Heart right ventricle (tissue), 16 donors: ENCODE results near the gene EBI3. TPM values are rescaled to one million over a fixed set of nuclear protein-coding genes. Genes with fewer than 3 reads are reported as not detected.
"Not testable (repeated sequence)": the region's sequence is repeated elsewhere in the genome, so short reads cannot be mapped to it uniquely, and the experiment has no call there.

Source experiments
- ATAC-seq, 8 donors: fragments of 200-7000 bp; cut with Tn5 transposase; one replicate each; pipeline ENCODE4 v1.9.1; 2020; ENCODE audit warnings: mild to moderate bottlenecking in 8 of 8, moderate library complexity in 8 of 8, moderate number of reproducible peaks in 1 of 8
- DNase-seq, 2 donors: peaks; one replicate each; pipeline ENCODE4 v3.0.0-alpha.2; 2020
- H3K27ac ChIP-seq, 10 donors: fragments of 200-600 bp; sonication (generic) in 2 of 10; one replicate each; pipeline versions ENCODE4 v1.5.0 to v1.8.0; 2020 to 2022; ENCODE audit warnings: mild to moderate bottlenecking in 3 of 10
- H3K27me3 ChIP-seq, 7 donors: fragments of 200-600 bp; one replicate each; pipeline ENCODE4 v1.8.0; 2021 to 2022; ENCODE audit warnings: mild to moderate bottlenecking in 2 of 7
- H3K36me3 ChIP-seq, 9 donors: fragments of 200-600 bp; sonication (generic) in 1 of 9; one replicate each; pipeline versions ENCODE4 v1.5.0 to v1.8.0; 2020 to 2022; ENCODE audit warnings: mild to moderate bottlenecking in 2 of 9
- H3K4me1 ChIP-seq, 9 donors: fragments of 200-600 bp; sonication (generic) in 1 of 9; one replicate each; pipeline versions ENCODE4 v1.5.0 to v1.8.0; 2020 to 2022; ENCODE audit warnings: mild to moderate bottlenecking in 4 of 9
- H3K4me3 ChIP-seq, 10 donors: fragments of 200-600 bp; sonication (generic) in 2 of 10; one replicate each; pipeline versions ENCODE4 v1.5.0 to v1.8.0; 2020 to 2022; ENCODE audit warnings: mild to moderate bottlenecking in 7 of 10, moderate library complexity in 2 of 10
- H3K9me3 ChIP-seq, 11 donors: fragments of 200-600 bp in 10 of 11; sonication (generic) in 2 of 11; one replicate each; pipeline versions ENCODE4 v1.5.0 to v1.8.0; 2013 to 2022; ENCODE audit warnings: mild to moderate bottlenecking in 2 of 11, control low read depth in 1 of 11, moderate library complexity in 1 of 11
- WGBS, 2 donors: extraction: QIAGEN DNeasy Blood & Tissue Kit; methylation state at CpG; one replicate each; pipeline ENCODE4 v1.1.7; 2013; ENCODE audit warnings: inconsistent platforms in 1 of 2; 5-methylcytosine and 5-hydroxymethylcytosine counted together
- intact Hi-C, 10 donors: fragments of 100-400 bp; cut with DNase I; formaldehyde crosslinking; loops; one replicate each; pipeline versions ENCODE4 v1.11.1 to v1.14.2; 2022
- polyA plus RNA-seq, 2 donors: library from polyadenylated mRNA; stranded (reverse); fragments of 200-250 nt; gene quantifications; one replicate each; pipeline ENCODE4 v1.2.3, GENCODE V29; 2013
- total RNA-seq, 10 donors: library from RNA; stranded (reverse); fragmentation: NEBNext Ultra II Directional in 3 of 10; extraction: Animal tissue kit (Norgen Biotek cat#: 25700) in 3 of 10; gene quantifications; one replicate each; pipeline versions ENCODE4 v1.2.1 to v1.2.4, GENCODE V29; 2021 to 2023
- TF ChIP-seq, protein P1 (sequence below), 9 donors: fragments of 200-600 bp; sonication (generic) in 2 of 9; IDR thresholded peaks; one replicate each; pipeline versions ENCODE4 v1.5.0 to v1.8.0; 2021 to 2022; ENCODE audit warnings: antibody characterized with exemption in 9 of 9, mild to moderate bottlenecking in 5 of 9, moderate library complexity in 1 of 9
- donor health status: Arrhythmogenic right ventricular cardiomyopathy.
- donor health status: ischemic (EF 13 %, LVEDD 7.1; RV severe dilation, severe dysfunction).
- donor health status: healthy with polysubstance abuse.
- donor health status: DM: no; HTN: yes; CAD: no.
- donor health status: DM: no; HTN: no; CAD: no.
- donor health status: ischemic (EF 25% LVEDD 6.9; RV normal size, moderate dysfunction).
- donor health status: ischemic (EF 25% LVEDD 5.7; RV mildly dilated, moderate dysfunction).
- donor health status: healthy.
- donor health status: DM: yes; HTN: yes; CAD: no.
- donor health status: Ischemic cardiomyopathy.
- donor health status: ischemic (EF 35%, LVEDD 5.7; RV mildly dilated, moderate dysfunction).
- donor health status: nonischemic (EF 11% LVEDD 7.7; RV severe dilation, severe dysfunction).
- donor health status: DM: yes; HTN: yes; CAD: no.
- donor health status: PGD.
- donor health status: ischemic (EF 29% LVEDD 5.4; RV normal size, mild dysfunction).
- donor health status: nonischemic (EF 23%, LVEDD 6.1; RV moderate dilation, normal function).

The EBI3 gene
- total and polyA plus RNA-seq, 12 donors, result 0.49 to 2.4 (median 0.81) TPM; not detected in 4

DNA sequence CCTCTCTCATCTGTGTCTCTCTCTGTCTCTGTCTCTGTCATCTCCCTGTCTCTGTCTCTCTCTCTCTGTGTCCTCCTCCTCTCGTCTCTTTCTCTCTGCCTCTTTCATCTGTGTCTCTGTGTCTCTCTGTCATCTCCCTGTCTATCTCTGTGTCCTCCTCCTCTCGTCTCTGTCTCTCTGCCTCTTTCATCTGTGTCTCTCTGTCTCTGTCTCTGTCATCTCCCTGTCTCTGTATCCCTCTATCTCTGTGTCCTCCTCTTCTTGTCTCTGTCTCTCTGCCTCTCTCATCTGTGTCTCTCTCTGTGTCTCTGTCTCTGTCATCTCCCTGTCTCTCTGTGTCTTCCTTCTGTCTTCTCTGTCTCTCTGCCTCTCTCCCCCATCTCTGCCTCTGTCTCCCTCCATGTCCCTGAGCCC lies 551 bp upstream of the EBI3 start:
- ATAC-seq (no peak), DNase-seq (no peak)
- H3K9me3 ChIP-seq, result no peaks in the 10 kb centered on the region
- WGBS, 2 donors, result 69 to 75% methylated on average over 2 of the region's 2 CpGs
- H3K4me1 ChIP-seq, result peaks cover 0 to 11% (median 0%) of the 10 kb centered on the region in 9 donors
- H3K27me3 ChIP-seq, result peaks cover 0 to 68% (median 41%) of the 10 kb centered on the region in 7 donors
- H3K27ac ChIP-seq, result no peak overlapping the region
- intact Hi-C loops, result no loop called here
- H3K36me3 ChIP-seq, result no peaks in the 10 kb centered on the region
- TF ChIP-seq, protein P1, sequence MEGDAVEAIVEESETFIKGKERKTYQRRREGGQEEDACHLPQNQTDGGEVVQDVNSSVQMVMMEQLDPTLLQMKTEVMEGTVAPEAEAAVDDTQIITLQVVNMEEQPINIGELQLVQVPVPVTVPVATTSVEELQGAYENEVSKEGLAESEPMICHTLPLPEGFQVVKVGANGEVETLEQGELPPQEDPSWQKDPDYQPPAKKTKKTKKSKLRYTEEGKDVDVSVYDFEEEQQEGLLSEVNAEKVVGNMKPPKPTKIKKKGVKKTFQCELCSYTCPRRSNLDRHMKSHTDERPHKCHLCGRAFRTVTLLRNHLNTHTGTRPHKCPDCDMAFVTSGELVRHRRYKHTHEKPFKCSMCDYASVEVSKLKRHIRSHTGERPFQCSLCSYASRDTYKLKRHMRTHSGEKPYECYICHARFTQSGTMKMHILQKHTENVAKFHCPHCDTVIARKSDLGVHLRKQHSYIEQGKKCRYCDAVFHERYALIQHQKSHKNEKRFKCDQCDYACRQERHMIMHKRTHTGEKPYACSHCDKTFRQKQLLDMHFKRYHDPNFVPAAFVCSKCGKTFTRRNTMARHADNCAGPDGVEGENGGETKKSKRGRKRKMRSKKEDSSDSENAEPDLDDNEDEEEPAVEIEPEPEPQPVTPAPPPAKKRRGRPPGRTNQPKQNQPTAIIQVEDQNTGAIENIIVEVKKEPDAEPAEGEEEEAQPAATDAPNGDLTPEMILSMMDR (IDR thresholded peaks at IDR 0.05), result no peak
- no peak overlapping the region for H3K4me3 ChIP-seq

DNA sequence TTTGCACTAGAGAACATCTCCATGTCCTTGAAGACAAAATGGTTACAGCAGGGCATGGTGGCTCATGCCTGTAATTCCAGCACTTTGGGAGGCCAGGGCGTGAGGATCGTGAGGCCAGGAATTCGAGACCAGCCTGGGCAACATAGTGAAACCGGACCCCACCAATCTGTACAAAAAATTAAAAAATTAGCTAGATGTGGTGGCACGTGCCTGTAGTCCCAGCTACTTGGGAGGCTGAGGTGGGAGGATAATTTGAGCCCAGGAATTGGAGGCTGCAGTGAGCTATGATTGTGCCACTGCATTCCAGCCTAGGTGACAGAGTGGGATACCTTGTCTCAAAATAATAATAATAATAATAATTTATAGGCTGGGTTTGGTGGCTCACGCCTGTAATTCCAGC lies 914 bp downstream of the EBI3 start:
- H3K4me3 ChIP-seq, intact Hi-C loops, ATAC-seq, H3K9me3 ChIP-seq, H3K27ac ChIP-seq, DNase-seq, H3K36me3 ChIP-seq: not testable (repeated sequence)
- H3K27me3 ChIP-seq, result peaks cover 0 to 79% (median 41%) of the 10 kb centered on the region in 7 donors
- peaks cover 0 to 11% (median 0%) of the 10 kb centered on the region in 9 donors for H3K4me1 ChIP-seq
- WGBS, 2 donors, result 85 to 94% methylated on average over 6 of the region's 6 CpGs

DNA sequence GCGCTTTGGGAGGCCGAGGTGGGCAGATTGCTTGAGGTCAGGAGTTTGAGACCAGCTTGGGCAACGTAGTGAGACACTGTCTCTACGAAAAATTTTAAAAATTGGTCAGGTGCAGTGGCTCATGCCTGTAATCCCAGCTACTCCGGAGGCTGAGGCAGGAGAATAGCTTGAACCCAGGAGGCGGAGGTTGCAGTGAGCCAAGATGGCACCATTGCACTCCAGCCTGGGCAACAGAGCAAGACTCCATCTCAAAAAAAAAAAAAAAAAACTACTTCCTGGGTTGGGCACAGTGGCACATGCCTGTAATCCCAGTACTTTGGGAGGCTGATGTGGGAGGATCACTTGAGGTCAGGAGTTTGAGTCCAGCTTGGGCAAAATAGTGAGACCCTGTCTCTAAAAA lies 2.2 kb downstream of the EBI3 start:
- H3K9me3 ChIP-seq, DNase-seq, H3K27ac ChIP-seq, intact Hi-C loops, H3K36me3 ChIP-seq, H3K4me3 ChIP-seq, ATAC-seq: not testable (repeated sequence)
- H3K4me1 ChIP-seq, result peaks cover 0 to 11% (median 0%) of the 10 kb centered on the region in 9 donors
- 89 to 91% methylated on average over 6 of the region's 6 CpGs for whole genome bisulfite sequencing, 2 donors
- peaks cover 0 to 79% (median 41%) of the 10 kb centered on the region in 7 donors for H3K27me3 ChIP-seq

DNA sequence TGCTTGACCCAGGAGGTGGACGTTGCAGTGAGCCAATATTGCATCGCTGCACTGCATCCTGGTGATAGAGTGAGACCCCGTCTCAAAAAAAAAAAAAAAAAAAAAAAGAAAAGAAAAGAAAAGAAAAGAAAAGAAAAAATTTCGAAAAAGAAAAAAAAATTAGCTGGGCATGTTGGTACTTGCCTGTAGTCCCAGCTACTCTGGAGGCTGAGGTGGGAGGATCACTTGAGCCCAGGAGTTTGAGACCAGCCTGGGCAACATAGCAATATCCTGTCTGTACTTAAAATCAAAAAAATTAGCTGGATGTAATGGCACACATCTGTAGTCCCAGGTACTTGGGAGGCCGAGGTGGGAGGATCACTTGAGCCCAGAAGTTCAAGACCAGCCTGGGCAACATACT lies 2.8 kb downstream of the EBI3 start:
- WGBS, 2 donors, result 74 to 79% methylated on average over 5 of the region's 5 CpGs

DNA sequence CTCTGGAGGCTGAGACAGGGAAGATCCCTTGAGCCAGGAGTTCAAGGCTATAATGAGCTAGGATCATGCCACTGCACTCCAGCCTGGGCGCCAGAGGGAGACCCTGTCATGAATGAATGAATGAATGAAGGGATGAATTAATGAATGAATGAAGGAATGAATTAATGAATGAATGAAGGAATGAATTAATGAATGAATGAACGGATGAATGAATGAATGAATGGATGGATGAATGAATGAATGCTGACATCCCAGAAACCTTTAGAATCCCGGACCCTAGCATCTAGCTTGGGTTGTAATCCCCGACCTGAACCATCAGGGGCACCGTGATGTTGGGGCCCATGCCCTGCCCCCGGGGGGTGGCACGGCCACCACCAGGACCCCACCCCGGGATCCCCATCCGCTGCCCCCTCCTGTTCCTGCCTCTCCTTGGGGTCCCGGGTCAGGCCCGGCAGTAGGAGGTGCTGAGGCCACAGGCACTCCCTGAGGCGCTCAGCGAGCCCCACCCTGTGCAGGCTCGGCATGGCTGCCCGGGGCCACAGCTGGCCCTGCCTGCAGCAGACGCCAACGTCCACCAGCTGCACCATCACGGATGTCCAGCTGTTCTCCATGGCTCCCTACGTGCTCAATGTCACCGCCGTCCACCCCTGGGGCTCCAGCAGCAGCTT lies 3.4 kb downstream of the EBI3 start:
- H3K4me3 ChIP-seq, result no peak overlapping the region
- intact Hi-C loops, result no loop called here
- ATAC-seq (no peak), DNase-seq (no peak)
- H3K4me1 ChIP-seq, result peaks cover 0 to 11% (median 0%) of the 10 kb centered on the region in 9 donors
- TF ChIP-seq, protein P1 (IDR thresholded peaks at IDR 0.05), result no peak
- H3K36me3 ChIP-seq, result no peaks in the 10 kb centered on the region
- 44 to 47% methylated on average over 21 of the region's 21 CpGs for WGBS, 2 donors
- H3K27me3 ChIP-seq, result peaks cover 0 to 70% (median 38%) of the 10 kb centered on the region in 7 donors
- no peaks in the 10 kb centered on the region for H3K9me3 ChIP-seq
- no peak overlapping the region for H3K27ac ChIP-seq

More for the DNA sequence above, 2.8 kb downstream of the EBI3 start:
- H3K27ac ChIP-seq, ATAC-seq, H3K4me3 ChIP-seq, H3K36me3 ChIP-seq, intact Hi-C loops, DNase-seq, H3K9me3 ChIP-seq: not testable (repeated sequence)
- peaks cover 0 to 11% (median 0%) of the 10 kb centered on the region in 9 donors for H3K4me1 ChIP-seq
- peaks cover 0 to 76% (median 39%) of the 10 kb centered on the region in 7 donors for H3K27me3 ChIP-seq

DNA sequence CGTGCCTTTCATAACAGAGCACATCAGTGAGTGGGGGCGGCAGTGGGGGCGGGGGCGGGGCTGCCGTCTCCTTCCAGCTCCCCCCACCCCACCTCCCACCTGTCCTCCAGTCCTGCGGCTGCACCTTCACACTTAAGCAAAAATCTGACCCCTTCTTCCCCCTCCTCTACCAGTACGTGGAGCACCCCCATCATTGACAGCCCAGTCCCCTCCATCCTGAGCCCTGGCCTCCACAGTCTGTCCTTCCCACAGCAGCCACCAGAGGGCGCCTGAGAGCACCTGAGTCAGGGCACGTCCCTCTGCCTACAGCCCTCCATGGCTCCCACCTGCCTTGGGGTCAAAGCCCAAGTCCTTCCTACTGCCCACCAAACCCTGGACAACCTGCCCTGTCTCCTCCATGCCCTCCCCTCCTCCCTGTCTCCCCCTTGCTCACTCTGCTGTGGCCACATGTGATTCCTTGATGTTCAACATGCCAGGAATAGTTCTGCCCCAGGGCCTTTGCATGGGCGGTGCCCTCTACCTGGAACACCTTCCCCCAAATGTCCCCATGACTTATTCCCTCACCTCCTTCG lies 4.0 kb downstream of the EBI3 start:
- peaks cover 0 to 64% (median 38%) of the 10 kb centered on the region in 7 donors for H3K27me3 ChIP-seq
- peak in 1 of 2 donors; percentile 56 for DNase-seq
- WGBS, 2 donors, result 36 to 38% methylated on average over 11 of the region's 11 CpGs
- TF ChIP-seq, protein P1 (IDR thresholded peaks at IDR 0.05), result peak in 8 of 9 donors; percentile 24 to 67 (median 39)
- H3K4me1 ChIP-seq, result peaks cover 0 to 11% (median 0%) of the 10 kb centered on the region in 9 donors
- no peaks in the 10 kb centered on the region for H3K36me3 ChIP-seq
- H3K27ac ChIP-seq, result no peak overlapping the region
- intact Hi-C loops, result no loop called here
- no peak overlapping the region for H3K4me3 ChIP-seq
- no peaks in the 10 kb centered on the region for H3K9me3 ChIP-seq
- peak in 3 of 8 donors; percentile 39 to 55 (median 47) for ATAC-seq
